Endodermal cell (in vitro differentiated cells): ENCODE results near the gene RAI14. TPM values are rescaled to one million over a fixed set of nuclear protein-coding genes. Genes with fewer than 3 reads are reported as not detected.

Experiments
- DNase-seq: peaks from one replicate; pipeline ENCODE4 v3.0.0-alpha.2; 2017
- H3K27ac ChIP-seq: 2 replicates; pipeline ENCODE4 v1.5.1; 2013; ENCODE audit warnings: mild to moderate bottlenecking, low read depth, low read length, moderate library complexity
- H3K27me3 ChIP-seq: 2 replicates; pipeline ENCODE4 v1.6.1; 2013; ENCODE audit warnings: mild to moderate bottlenecking, low read length, moderate library complexity; ENCODE audit not compliant: insufficient read depth, control insufficient read depth, poor library complexity, severe bottlenecking
- H3K36me3 ChIP-seq: 2 replicates; pipeline ENCODE4 v1.7.0; 2013; ENCODE audit warnings: mild to moderate bottlenecking, low read length, moderate library complexity; ENCODE audit not compliant: control insufficient read depth, insufficient read depth
- H3K4me1 ChIP-seq: one replicate; pipeline ENCODE4 v1.7.0; 2013; ENCODE audit warnings: low read length; ENCODE audit not compliant: control insufficient read depth, insufficient read depth
- H3K4me3 ChIP-seq: 2 replicates; pipeline ENCODE4 v1.5.1; 2013; ENCODE audit warnings: mild to moderate bottlenecking, low read length, moderate library complexity
- H3K9ac ChIP-seq: 2 replicates; pipeline ENCODE4 v1.6.1; 2013; ENCODE audit warnings: mild to moderate bottlenecking, low read length, moderate library complexity; ENCODE audit not compliant: poor library complexity, severe bottlenecking; ENCODE audit errors: extremely low read depth
- H3K9me3 ChIP-seq: 2 replicates; pipeline ENCODE4 v1.6.1; 2013; ENCODE audit warnings: mild to moderate bottlenecking, low read length, moderate library complexity; ENCODE audit not compliant: control insufficient read depth
- H3K27ac Mint-ChIP-seq: 2 replicates; pipeline ENCODE4 v1.8.0; 2020; ENCODE audit warnings: mixed read lengths
- H3K27me3 Mint-ChIP-seq: 2 replicates; pipeline ENCODE4 v1.8.0; 2021; ENCODE audit warnings: mild to moderate bottlenecking, mixed read lengths; ENCODE audit not compliant: insufficient read depth
- H3K36me3 Mint-ChIP-seq: 2 replicates; pipeline ENCODE4 v1.8.0; 2020; ENCODE audit warnings: low read depth, mixed read lengths
- H3K4me1 Mint-ChIP-seq: 2 replicates; pipeline ENCODE4 v1.8.0; 2020; ENCODE audit warnings: mixed read lengths
- H3K4me3 Mint-ChIP-seq: 2 replicates; pipeline ENCODE4 v1.8.0; 2020; ENCODE audit warnings: mild to moderate bottlenecking, moderate library complexity, mixed read lengths
- H3K9me3 Mint-ChIP-seq: 2 replicates; pipeline ENCODE4 v1.8.0; 2020; ENCODE audit warnings: mild to moderate bottlenecking, mixed read lengths
- WGBS, 2 experiments: methylation state at CpG; one replicate each; pipeline versions ENCODE4 v1.1.5 to v1.1.7; 2013; ENCODE audit warnings: missing lambda C conversion rate in 2 of 2, mixed read lengths in 1 of 2; ENCODE audit not compliant: insufficient coverage in 1 of 2, insufficient read length in 1 of 2; 5-methylcytosine and 5-hydroxymethylcytosine counted together
- total RNA-seq, 2 donors: library from RNA; stranded (reverse); fragmentation: NEBNext Ultra II Directional in 1 of 2; extraction: Animal tissue kit (Norgen Biotek cat#: 25700) in 1 of 2; gene quantifications; 2 replicates in 1 of 2; 3 replicates in 1 of 2; pipeline ENCODE4 v1.2.1, GENCODE V29; 2021
- TF ChIP-seq, protein P1 (sequence below): fragments of 200-600 bp; sonication (generic); conservative IDR thresholded peaks from 2 replicates; pipeline ENCODE4 v1.5.0; 2021; ENCODE audit warnings: antibody characterized with exemption, mild to moderate bottlenecking

Gene RAI14
- total RNA-seq, 2 donors from 2014 or later: 66.6 to 87.5 TPM

DNA sequence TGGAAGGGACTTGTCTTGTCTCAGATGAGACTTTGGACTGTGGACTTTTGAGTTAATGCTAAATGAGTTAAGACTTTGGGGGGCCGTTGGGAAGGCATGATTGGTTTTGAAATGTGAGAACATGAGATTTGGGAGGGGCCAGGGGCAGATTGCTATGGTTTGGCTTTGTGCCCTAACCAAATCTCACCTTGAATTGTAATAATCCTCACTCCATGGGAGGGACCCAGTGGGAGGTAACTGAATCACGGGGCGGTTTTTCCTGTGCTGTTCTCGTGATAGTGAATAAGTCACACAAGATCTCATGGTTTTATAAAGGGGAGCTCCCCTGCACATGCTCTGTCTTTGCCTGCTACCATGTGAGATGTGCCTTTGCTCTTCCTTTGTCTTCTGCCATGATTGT, 72.1 kb downstream of the RAI14 start:
- H3K27me3 ChIP-seq: no peaks in the 10 kb centered on the region

DNA sequence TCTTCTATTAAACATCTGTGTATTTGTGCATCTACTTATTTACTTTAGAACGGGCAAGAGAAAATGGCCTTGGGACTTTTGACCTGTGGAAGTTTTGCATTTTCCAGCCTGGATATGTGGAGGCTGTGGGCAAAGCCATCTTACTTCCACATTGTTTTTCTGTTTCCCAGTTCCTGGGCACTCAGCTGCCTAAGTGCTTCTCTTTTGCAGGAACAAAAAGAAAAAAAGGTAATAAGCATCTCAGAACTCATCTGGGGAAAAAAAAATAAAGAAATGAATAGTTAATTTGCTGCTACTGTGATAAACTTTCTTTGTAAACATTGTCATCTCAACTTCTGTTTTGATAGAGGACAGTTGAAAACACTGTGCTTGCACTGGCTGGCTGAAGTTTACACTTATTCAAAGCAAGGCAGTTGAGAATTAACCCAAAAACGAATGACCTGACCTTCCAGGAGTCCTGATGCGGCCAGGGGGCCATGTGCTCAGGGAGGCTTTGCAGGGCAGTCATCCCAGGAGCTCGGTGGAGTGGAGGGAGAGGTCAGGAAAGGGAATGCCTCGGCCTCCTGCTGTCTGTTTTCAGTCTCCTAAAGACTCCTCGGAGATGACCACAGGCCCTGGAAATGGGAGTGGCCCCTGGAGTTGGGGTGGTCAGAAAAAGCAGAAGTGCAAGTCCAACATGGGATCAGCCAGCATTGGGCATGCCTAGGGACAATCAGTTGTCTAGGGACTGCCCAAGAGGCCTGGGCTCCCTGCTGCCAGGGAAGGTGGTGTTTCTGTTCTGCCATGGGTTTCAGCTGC, 75.5 kb downstream of the RAI14 start:
- Histone ChIP-seq H3K9me3 (peaks cover 20% of the 10 kb centered on the region), H3K9ac (no peak overlapping the region), H3K27ac (no peak overlapping the region), H3K4me1 (peaks cover 3% of the 10 kb centered on the region), H3K27me3 (no peaks in the 10 kb centered on the region), H3K4me3 (no peak overlapping the region), H3K36me3 (peaks cover 20% of the 10 kb centered on the region)
- 76 to 77% methylated on average over 5 to 6 of the region's 6 CpGs for WGBS, 2 experiments
- H3K4me1 Mint-ChIP-seq: peaks cover 18% of the 10 kb centered on the region
- H3K27me3 Mint-ChIP-seq: no peaks in the 10 kb centered on the region
- no peak overlapping the region for H3K4me3 Mint-ChIP-seq
- peaks cover 35% of the 10 kb centered on the region for H3K36me3 Mint-ChIP-seq
- peak; percentile 58 for DNase-seq
- peak overlapping the region; percentile 86 for H3K27ac Mint-ChIP-seq
- TF ChIP-seq, protein P1, sequence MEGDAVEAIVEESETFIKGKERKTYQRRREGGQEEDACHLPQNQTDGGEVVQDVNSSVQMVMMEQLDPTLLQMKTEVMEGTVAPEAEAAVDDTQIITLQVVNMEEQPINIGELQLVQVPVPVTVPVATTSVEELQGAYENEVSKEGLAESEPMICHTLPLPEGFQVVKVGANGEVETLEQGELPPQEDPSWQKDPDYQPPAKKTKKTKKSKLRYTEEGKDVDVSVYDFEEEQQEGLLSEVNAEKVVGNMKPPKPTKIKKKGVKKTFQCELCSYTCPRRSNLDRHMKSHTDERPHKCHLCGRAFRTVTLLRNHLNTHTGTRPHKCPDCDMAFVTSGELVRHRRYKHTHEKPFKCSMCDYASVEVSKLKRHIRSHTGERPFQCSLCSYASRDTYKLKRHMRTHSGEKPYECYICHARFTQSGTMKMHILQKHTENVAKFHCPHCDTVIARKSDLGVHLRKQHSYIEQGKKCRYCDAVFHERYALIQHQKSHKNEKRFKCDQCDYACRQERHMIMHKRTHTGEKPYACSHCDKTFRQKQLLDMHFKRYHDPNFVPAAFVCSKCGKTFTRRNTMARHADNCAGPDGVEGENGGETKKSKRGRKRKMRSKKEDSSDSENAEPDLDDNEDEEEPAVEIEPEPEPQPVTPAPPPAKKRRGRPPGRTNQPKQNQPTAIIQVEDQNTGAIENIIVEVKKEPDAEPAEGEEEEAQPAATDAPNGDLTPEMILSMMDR: no peak
- peaks cover 24% of the 10 kb centered on the region for H3K9me3 Mint-ChIP-seq

More for the DNA sequence above, 72.1 kb downstream of the RAI14 start:
- H3K9ac ChIP-seq: no peak overlapping the region
- WGBS, 2 experiments: 95 to 100% methylated on average over 3 to 4 of the region's 4 CpGs
- H3K4me3 ChIP-seq: no peak overlapping the region
- H3K4me1 ChIP-seq: peaks cover 3% of the 10 kb centered on the region
- peaks cover 28% of the 10 kb centered on the region for H3K9me3 ChIP-seq
- no peak overlapping the region for H3K4me3 Mint-ChIP-seq
- H3K4me1 Mint-ChIP-seq: peaks cover 10% of the 10 kb centered on the region
- no peak overlapping the region for H3K27ac Mint-ChIP-seq
- DNase-seq: no peak
- H3K36me3 Mint-ChIP-seq: peaks cover 54% of the 10 kb centered on the region
- peaks cover 37% of the 10 kb centered on the region for H3K9me3 Mint-ChIP-seq
- peaks cover 6% of the 10 kb centered on the region for H3K36me3 ChIP-seq
- TF ChIP-seq, protein P1: no peak
- H3K27ac ChIP-seq: no peak overlapping the region
- H3K27me3 Mint-ChIP-seq: no peaks in the 10 kb centered on the region

DNA sequence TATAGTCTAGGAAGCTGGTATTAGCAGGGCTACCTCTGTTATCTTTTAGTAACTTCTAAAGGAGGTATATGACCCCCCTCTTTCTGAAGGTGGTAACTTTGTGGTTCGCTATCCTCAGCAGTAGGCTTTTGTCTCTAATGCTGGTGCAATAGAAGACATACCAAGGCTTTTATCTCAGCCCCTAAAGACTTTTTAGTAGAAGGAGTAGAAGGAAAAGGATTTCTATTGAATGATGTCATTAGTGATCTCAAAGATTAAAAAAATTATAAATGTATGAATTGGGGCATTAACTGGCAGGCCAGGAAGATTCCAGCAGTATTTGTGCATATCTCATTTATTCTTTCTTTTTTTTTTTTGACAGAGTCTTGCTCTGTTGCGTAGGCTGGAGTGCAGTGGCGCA, 78.2 kb downstream of the RAI14 start:
- Mint-ChIP-seq H3K36me3 (peaks cover 13% of the 10 kb centered on the region), H3K9me3 (no peaks in the 10 kb centered on the region), H3K4me3 (no peak overlapping the region), H3K27ac (no peak overlapping the region), H3K27me3 (no peaks in the 10 kb centered on the region), H3K4me1 (peaks cover 24% of the 10 kb centered on the region)
- Histone ChIP-seq H3K9ac (no peak overlapping the region), H3K4me1 (peaks cover 3% of the 10 kb centered on the region), H3K27me3 (no peaks in the 10 kb centered on the region), H3K36me3 (peaks cover 24% of the 10 kb centered on the region), H3K9me3 (no peaks in the 10 kb centered on the region), H3K4me3 (no peak overlapping the region), H3K27ac (no peak overlapping the region)
- TF ChIP-seq, protein P1: no peak
- WGBS, 2 experiments: 83 to 96% methylated on average over 1 to 3 of the region's 3 CpGs
- DNase-seq: no peak
